Stimulated activated CD8-positive, alpha-beta memory T cell treated with anti-CD3 and anti-CD28 coated beads, Interleukin-12 subunit alpha, Interleukin-12 subunit beta, amount 100 ng/mL, for 4 hours (primary cell): Measurements from ENCODE around the gene CUL4B.
"Not testable (repeated sequence)": the region's sequence is repeated elsewhere in the genome, so short reads cannot be mapped to it uniquely, and the experiment has no call there.

Source experiments
- DNase-seq: peaks from one replicate; pipeline ENCODE4 v3.0.0-alpha.2; 2020; ENCODE audit warnings: low read depth

Gene CUL4B

DNA sequence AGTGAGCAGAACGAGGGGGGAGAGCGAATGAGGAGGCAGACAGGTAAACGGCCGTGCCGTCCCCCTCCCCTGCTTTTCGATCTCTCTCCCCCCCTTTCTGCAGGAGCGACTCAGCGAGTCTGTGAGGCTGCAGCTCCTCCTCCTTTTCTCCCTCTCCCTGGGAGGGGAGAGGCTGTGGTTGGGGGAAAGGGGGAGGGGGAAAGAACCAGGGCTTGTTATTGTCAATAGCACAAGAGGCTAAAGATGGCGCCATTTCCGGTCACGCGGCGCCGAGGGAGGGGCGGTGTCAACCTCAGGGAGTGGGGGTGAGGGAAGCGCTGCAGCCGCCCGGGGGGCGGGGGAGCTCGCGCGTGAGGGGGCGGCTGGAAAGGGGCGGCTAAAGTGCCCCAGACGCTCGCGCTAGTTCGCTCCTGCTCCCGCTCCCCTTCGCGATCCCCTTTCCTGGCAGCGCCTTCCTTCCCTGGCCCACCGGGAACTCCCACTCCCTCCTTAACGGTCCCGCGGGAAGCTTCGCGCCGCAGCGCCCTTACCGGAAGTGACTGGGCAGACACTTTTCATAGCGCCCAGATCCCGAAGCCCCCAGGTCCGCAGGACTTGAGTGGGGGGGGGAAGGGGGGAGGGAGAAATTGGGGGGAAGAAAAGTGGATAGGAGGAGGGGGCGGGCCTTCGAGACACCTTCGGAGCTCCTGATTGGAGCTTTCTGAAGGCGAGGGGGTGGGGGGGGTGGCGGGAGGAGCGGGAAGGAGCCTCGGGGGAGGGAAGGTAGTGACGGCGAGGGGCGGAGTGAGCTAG lies at the start of gene CUL4B:
CUL4B (minus strand) TSS at position 121 of the 792 bp plus-strand sequence. CDS start 324 bp downstream, outside the sequence.
- peak; percentile 78 for DNase-seq

DNA sequence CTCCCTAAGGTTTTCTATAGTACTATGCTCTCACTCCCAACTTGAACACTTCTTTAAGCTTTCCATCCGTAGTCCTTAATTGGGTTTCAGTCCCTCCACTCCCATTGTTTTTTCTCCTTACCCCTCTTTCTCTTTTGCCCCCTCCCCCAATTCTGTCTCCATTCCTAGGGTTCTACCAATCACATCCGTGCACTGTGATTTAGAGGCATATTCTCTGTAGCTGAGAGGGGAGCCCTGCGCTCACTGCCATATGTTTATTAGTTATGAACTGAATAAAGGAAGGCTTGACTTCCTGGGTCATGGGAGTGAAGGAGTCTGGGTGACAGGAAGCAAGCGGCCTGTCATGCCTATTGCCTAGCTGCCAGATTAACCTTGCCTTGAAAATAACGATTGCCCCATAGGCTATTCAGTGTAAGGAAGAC lies 43.6 kb upstream of the CUL4B start:
- DNase-seq: no peak

DNA sequence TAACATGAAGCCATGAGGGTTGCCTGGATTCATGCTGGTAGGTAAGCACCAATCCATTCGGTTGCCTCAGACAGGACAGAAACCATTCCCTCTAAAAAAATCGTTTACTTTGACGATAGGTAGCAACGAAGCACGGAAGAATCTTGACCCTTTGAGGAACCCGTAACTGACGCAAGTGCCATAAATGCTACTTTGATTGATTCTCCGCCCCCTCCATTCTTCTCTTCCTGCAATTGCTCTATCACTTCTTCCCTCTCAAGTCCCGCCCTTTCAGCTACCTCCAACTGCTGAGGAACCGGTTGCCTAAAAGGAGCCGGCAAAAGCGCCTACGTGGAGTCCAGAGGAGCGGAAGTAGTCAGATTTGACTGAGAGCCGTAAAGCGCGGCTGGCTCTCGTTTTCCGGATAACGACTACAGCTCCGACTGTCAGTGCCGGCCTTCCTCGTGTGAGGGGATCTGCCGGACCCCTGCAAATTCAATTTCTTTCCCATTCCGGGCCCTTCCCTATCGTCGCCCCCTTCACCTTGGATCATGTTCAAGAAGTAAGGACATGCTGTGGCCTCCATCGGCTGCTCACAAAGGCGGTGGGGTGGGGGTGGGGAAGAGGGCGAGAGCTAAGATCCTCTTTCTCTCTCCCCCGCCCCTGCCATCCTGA lies 43.1 kb upstream of the CUL4B start, which contains the start of gene MCTS1:
MCTS1 (plus strand) TSS at position 395 of the 654 bp plus-strand sequence; CDS start at position 531, 136 bp downstream.
- peak; percentile 58 for DNase-seq

DNA sequence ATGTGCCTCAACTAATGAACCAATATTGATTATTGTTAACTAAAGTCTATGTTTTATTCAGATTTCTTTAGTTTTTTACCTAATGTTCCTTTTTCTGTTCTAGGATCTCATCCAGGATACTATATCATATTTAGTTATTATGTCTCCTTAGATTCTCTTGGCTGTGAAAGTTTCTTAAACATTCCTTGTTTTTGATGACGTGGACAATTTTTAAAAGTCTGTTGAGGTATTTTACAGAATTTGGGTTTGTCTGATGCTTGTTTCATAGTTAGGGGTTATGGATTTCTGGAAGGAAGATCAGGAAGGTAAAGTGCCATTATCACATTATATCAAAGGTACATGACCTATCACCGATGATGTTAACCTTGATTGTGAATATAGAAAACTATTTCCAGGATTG lies 24.9 kb upstream of the CUL4B start:
- DNase-seq: no peak

DNA sequence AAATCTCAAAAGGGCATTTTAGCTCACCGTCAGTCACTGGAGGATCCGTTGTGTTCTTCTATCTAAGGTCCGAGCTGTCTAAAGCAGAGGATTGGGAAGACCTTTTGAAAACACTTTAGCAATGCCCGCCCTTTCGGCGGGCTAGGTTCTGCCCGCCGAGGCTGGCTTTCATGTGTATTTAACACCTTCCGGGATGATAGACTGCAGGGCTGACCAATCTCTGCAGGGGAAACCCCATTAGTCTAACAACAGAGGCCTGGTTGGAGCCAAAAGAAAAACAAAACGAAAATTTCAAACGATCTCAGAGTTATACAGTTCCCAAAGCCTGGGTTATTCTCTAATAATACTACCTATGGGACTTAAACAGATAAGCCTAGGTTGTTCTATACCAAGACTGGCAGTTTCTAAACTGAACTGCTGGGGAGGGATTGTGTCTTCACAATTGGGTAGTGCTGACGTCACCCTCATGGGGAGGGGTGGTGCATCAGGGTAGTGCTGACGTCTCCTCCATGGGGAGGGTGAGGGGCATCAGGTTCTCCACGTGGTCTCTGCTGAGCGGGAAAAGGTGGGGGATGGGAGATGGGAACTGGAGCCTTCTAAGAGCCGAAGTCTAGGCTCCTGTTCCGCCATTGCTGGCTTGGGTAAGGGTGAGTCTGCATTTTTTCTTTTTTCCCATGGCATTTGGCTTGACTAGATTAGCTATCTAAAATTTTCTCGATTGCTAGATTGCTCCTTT lies 14.8 kb upstream of the CUL4B start:
- no peak for DNase-seq

DNA sequence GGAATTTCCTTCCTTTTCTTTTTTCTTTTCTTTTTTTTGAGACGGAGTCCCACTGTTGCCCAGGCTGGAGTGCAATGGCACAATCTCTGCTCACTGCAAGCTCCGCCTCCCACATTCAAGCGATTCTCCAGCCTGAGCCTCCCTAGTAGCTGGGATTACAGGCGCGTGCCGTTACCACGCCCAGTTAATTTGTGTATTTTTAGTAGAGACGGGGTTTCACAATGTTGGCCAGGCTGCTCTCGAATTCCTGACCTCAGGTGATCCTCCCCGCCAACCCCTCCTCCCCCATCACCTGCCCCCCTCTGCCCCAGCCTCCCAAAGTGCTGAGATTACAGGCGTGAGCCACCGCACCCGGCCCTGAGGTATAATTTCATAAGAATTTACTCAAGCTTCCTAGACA lies 13.0 kb upstream of the CUL4B start:
- not testable (repeated sequence) for DNase-seq

DNA sequence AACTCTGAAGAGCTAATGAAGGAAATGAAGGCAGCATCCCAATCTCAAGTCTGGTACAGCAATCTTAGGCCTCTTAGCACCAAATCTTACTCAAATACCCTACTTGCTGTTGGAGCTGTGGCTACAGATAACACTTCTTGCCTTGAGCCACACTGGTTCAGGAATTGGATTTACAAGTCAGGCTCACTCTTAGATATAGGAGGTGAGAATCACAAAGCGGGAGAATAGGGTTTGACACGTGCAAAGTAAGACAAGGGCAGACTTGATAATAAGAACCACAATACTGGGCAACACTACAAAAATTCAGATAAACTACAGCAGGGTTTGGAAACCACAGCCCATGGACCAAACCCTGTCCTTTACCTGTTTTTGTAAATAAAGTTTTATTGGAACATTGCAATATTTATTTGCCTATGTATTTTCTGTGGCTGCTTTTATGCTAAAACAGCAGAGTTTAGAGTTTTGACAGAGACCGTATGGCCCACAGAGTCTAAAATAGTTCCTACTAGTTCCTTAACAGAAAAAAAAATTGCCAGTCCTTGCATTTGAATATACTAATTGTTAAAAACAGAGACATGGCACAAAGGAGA lies 9.3 kb upstream of the CUL4B start:
- no peak for DNase-seq

DNA sequence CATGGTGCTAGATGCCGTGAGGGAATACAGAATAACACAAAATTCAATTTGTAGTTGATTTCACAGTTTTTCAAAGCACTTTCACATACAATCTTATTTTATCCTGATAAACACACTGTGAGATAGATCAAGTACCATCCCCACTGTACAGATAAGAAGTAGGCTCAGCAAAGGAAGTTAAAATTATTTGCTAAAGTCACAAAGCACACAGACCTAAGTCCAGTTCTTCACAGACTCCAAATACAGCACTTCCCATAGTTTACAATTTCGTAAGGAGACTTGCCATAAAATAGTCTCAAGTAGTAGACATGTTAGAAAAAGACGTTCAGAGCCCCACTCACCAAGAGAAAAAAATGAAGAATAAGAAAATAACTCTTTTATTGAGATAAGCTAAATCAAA lies 7.8 kb upstream of the CUL4B start:
- no peak for DNase-seq

DNA sequence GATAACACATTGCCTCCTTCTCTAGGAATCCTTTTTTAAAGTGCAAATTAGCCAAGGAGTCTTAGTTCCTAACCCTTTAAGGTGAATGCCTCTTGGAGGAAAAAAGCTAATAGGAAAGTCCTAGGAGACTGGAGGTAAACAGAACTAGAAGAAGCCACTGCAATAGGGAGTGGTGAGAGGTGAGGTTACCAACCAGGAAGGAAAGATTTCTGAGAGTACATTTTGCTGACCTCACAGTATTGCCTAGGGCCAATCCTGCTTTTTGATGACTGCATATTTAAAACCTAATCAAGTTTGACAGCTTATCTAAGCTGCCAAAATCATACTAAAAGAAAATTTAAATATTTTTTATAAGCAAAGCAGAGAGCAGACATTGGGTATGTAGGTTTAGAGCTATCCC lies 7.3 kb upstream of the CUL4B start:
- DNase-seq: no peak

DNA sequence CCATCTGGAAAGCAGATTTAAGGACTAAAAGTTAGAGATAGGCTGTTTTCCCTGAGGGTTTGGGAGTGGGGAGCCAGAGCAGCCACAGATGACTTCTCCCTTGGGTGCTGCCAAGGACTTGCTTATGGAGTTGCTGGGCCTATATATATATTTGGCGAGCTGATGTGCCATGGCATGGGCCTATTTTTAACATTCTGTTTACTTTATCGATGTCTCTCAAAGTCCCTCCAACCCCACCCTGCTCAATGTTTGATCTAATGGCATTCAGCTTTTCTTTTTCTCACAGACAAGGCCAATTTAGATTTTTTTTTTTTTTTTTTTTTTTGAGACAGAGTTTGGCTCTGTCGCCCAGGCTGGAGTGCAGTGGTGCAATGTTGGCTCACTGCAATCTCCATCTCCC lies 6.1 kb upstream of the CUL4B start:
- no peak for DNase-seq

DNA sequence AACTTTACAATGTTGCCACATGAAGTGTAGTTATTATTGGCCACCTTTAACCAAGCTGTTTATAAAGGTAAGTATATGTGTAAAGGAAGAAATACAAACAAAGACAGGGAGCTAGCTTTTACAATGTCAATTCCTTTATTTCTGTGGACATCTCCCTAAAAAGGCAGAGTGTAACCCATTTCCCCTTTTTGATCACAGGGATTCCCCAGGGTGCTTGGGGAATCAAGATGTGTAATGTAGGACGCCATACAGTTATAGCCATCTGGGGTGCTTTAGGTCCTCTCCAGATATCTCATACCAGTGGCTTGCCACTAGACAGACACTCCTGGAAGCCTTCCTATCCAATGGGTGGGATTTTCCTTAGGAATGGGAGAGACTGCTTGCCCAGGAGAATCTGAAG lies 4.2 kb upstream of the CUL4B start:
- no peak for DNase-seq

DNA sequence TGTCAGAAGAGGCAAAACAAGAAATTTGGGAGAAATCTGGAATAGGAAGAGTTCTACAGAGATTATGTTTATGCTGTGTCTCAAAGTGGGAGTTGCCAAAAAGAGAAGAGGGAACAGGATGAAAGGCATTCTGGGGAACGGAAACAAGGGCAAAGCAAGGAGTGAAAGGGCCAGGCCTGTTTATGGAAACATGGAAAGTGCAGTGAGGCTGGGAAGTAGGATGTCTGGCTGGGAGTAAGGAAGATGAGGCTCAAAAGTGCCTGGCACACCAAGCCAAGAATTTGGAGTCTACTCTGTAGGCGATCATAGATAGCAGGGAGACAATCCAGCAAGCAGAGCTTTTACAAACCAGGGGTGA lies 1.8 kb upstream of the CUL4B start:
- DNase-seq: no peak

DNA sequence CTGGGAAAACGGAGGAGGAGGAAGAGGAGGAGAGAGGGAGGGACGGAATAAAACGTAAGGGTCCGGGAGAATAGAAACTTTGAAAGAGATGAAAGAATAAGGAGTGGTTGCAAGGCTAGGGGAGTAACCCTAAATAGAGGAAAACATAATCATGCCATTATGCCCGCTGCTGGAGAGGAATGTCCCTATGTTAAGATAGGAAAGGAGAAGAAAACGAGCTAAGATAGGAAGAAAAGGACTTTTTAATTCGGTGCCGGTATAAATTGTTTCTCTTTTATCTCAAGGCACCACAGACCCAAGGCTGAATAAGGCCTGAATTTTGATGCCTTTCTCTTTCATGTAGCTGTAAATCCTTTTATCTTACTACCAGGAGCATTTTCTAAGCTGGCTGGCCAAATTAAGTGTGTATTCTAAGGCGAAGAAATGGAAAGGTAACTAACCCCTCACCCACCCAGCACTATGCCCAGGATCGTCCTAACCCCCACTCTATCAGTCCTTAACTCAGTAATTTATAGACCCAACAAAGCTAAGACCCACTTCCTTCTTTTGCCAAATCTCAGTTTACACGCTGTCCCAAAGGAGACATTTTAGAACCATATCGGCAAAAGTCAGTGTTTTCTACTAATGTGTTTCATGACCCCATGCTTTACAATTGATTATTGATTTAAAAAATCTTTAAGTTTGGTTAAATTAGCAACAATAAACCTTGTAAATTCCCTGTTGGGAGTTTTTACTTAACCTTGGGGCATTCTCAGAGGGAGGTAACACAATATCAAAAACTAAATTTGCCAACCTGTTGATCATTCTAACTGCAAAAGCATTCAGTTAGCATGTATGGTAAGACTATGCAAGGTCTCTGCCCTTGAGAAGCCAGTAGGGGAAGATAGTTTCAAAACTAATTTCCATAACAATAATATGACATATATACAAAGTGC lies 1.1 kb upstream of the CUL4B start:
- no peak for DNase-seq

DNA sequence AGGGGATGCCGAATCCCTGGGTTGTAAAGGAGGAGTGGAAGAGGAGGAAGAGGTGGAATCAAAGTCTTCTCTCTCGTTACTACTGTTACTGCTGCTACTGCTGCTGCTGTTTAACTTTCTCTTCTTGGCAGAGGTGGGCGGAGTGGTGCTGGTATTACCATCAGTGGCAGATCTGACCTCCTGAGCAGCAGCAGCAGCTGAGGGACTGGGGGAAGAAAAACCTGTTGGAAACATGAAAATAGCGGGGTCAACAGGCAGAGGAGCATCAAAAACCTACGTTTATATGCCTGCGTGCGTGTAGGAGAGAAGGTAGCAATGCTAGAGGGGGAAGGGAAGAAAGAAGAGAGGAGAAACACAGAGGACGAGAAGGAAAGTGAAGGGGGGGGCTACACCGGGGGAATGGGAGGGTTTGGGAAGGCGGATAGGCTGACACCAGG lies 339 bp downstream of the CUL4B start:
- peak; percentile 13 for DNase-seq

DNA sequence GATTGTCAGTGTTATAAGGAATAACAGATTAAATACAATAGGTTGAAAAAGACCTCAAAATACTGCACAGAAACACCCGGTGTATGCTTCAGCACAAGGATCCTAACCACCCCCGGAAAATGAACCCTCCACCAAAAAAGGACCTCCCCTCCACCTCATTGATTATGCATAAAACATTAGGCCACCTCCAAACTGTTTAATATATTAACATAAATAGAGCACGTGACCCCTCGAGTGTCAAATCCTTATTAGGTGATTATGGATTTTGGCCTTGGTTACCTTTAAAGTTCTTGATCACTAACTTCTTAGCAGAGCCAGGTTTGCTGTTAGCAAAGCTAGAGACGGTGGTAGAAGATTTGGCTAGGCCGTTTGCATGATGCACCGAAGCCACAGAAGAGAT lies 958 bp downstream of the CUL4B start:
- DNase-seq: no peak

DNA sequence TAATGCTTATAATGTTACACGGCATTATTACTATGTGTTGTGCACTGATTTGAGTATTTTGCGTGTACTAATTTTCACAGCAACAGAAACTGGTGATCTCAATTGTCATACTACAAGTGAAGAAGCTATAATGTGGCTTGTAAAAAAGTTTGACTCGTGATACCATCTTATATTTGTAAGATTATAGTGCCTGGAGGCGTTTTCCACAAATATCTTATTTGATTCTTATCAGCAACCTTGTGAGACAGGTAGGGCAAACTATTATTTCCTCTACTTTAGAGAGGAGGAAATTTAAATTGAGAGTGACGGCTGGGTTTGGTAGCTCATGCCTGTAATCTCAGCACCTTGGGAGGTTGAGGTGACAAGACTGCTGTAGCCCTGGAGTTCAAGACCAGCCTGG lies 4.5 kb downstream of the CUL4B start:
- no peak for DNase-seq

DNA sequence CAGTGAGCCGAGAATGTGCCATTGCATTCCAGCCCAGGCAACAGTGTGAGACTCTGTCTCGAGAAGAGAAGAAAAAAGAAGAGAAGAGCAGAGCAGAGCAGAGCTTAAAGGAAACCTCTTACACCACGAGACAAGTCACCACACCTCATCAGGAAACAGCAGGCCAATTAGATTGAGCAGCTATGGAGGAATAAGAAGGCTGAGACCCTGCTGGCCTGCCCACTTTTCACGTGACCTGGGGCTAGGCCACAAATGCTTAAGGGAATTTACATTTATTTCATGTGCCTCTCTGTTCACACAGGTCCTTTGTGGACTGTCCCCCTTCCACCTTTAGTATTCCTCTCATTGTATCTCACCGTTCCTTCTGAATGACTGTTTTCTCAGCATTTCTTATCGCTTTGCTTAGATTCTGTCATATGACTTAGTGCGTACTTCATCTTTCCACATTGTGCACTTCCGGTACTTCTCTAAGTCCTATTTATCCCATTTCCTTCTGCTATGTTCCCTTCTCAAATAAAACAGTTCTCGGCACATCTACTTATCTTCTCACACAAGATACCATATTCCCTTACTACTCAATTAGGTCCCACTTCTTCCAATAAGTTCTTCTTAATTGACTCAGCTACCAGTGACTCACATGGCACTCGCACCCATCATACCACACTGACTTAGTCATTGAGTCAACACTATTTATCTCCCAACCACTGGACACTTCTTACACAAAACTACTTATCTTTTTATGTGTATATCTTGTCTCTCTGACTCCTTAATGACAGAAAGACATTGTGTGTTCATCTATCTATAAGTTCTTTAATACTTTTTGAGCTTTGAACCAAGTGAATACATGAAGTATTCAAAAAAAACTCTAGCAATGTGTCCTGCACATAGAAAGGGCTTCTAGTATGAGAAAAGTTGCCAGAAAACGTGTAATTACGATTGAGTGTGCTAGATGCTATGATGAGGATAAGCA lies 11.0 kb downstream of the CUL4B start:
- DNase-seq: no peak

DNA sequence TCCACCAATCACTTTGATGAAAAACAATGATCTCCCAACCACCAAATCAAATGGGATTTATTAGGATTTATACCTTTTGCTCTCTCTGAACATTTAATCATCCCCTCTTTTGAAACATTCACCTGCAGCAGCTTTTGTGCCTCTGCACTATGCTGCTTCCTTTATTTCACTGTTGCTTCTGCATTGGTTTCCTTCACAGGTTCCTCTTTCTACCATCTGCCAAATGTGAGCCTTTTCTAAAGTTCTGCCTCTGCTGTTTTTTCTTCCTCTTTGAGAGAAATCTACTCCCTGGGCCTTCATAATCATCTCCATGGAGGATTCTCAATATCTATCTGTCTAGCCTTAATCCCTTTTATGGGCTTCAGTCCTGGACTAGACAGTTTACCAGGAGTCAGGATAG lies 24.7 kb downstream of the CUL4B start:
- DNase-seq: no peak

DNA sequence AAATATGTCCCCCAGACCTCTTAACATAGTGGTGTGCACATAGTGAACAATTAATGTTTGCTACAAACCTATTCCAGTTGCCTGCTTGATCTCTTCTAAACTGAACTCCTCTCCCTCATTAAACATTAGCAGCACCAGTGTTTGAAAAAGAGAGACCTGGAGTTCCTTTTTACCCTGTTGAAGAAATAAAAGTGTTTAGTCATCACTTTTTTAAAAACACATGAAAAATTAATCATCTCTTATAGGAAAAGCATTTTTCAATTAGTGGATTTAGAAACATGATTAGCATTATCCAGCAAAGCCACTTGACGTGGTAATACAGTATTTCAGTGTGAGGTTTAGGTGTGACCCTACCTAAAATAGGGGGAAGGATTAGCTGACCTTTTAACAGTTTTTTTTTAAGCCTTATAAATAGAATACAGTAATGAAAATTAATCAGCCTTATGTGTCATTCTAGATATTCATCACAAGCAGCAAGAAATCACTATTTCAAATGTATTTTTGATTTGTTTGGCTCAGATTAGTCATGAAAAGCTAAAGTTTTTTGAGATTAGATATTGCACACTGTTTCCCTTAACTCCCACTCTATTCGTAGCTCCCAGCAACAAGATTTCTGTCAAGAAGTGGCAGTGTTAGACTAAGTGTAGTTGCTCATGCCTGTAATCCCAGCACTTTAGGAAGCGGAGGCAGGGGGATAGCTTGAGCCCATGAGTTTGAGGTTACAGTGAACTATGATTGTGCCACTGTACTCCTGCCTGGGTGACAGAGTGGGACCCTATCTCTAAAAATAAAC lies 26.2 kb downstream of the CUL4B start:
- no peak for DNase-seq
